Lung (tissue), 12 donors: ENCODE measurements around the gene YTHDF1. TPM values are rescaled to one million over a fixed set of nuclear protein-coding genes. Genes with fewer than 3 reads are reported as not detected.

ENCODE experiments used
- ATAC-seq: fragments of 200-7000 bp; cut with Tn5 transposase; one replicate; pipeline ENCODE4 v1.9.1; 2020; ENCODE audit warnings: moderate number of reproducible peaks; ENCODE audit not compliant: insufficient read depth, low FRiP score
- DNase-seq, 3 donors: peaks; one replicate each; pipeline ENCODE4 v3.0.0-alpha.2; 2013 to 2017
- H3K27ac ChIP-seq, 2 donors: one replicate each; pipeline ENCODE4 v1.5.1; 2013; ENCODE audit warnings: mild to moderate bottlenecking in 2 of 2, moderate library complexity in 2 of 2, control low read depth in 1 of 2, inconsistent platforms in 1 of 2, low read depth in 1 of 2, low read length in 1 of 2
- H3K27me3 ChIP-seq, 3 donors: one replicate each; pipeline ENCODE4 v1.5.1; 2013; ENCODE audit warnings: low read length in 2 of 3; ENCODE audit not compliant: control insufficient read depth in 3 of 3, insufficient read depth in 3 of 3
- H3K36me3 ChIP-seq, 4 donors: one replicate each; pipeline ENCODE4 v1.5.1; 2013; ENCODE audit warnings: low read length in 4 of 4, mild to moderate bottlenecking in 1 of 4, moderate library complexity in 1 of 4; ENCODE audit not compliant: control insufficient read depth in 4 of 4, insufficient read depth in 4 of 4
- H3K4me1 ChIP-seq, 5 donors: one replicate each; pipeline ENCODE4 v1.5.1; 2013; ENCODE audit warnings: low read length in 5 of 5, mild to moderate bottlenecking in 2 of 5, moderate library complexity in 1 of 5; ENCODE audit not compliant: control insufficient read depth in 5 of 5, insufficient read depth in 5 of 5
- H3K4me3 ChIP-seq: one replicate; pipeline ENCODE4 v1.5.1; 2013; ENCODE audit warnings: mild to moderate bottlenecking, control low read depth, moderate library complexity
- H3K9ac ChIP-seq, 2 donors: one replicate each; pipeline ENCODE4 v1.5.1; 2013; ENCODE audit warnings: low read length in 2 of 2, control low read depth in 1 of 2; ENCODE audit not compliant: insufficient read depth in 1 of 2
- H3K9me3 ChIP-seq, 4 donors: one replicate each; pipeline ENCODE4 v1.5.1; 2013; ENCODE audit warnings: low read length in 3 of 4, mild to moderate bottlenecking in 1 of 4, moderate library complexity in 1 of 4; ENCODE audit not compliant: control insufficient read depth in 4 of 4, insufficient read depth in 3 of 4
- WGBS, 2 donors: extraction: QIAGEN DNeasy Blood & Tissue Kit; methylation state at CpG; one replicate each; pipeline ENCODE4 v1.1.7; 2013; 5-methylcytosine and 5-hydroxymethylcytosine counted together
- polyA plus RNA-seq, 2 donors: library from polyadenylated mRNA; stranded (reverse); fragments of 200-250 nt; gene quantifications; one replicate each; pipeline ENCODE4 v1.2.1, GENCODE V29; 2013
- total RNA-seq, 2 donors: library from RNA; depleted of rRNA in 1 of 2; stranded (reverse); fragments of >200 nt in 1 of 2; gene quantifications; one replicate each; pipeline ENCODE4 v1.2.1, GENCODE V29; 2014 to 2021
- TF ChIP-seq, protein P1 (sequence below): IDR thresholded peaks from 2 replicates; pipeline ENCODE4 v1.5.1; 2012; ENCODE audit warnings: mild to moderate bottlenecking; ENCODE audit errors: control extremely low read depth, extremely low read depth
- donor health status: control.
- donor health status: control.
- donor health status: Bipolar disorder and iron deficiency.
- donor health status: healthy.
- donor health status: DM: yes; HTN: yes; CAD: no.

The YTHDF1 gene
- total and polyA plus RNA-seq, 4 donors, result 21.9 to 33.8 (median 24.1) TPM

DNA sequence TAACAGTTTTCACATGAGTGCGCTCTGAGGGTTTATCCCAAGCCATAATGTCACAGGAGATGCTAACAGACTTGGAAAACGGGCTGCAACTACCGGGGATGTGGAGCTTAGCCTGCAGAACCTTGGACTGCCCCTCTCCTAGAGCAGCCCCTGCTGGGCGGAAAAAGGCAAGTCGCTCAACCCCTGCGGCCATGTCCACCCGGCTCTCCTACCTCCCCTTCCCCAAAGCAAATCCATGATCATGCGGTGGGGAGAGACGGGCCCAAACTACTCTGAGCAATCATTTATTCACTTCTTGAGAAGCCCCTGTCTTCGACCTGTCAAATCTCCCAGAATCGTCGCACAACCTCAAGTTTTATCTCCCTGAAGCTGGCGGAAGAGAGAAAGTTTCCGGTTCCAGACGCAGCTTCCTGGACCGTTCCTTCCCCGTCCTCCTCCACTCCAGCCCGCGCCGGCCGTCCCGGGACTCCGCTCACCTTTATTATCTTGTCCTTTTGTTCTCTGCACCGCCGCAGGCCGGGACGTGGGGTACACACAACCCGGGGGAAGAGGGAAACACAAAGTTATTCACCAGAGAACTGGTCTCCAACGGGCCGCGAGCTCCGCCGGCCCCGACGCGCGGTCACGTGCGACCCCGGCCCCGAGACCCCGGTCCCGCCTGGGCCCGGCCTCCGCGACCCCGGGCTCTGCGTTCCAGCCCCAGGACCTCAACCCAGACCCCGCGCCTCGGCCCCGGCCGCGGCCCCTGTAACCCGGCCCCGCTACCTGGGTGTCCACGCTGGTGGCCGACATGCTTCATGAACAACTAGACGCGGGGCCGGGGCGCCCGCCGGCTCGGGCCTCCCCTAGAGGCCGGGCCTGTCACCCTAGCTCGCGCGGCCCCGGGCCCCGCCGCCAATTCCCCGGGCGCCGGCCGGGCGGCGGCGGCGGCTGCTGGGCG, 560 bp downstream of the YTHDF1 start:
- ATAC-seq (no peak), DNase-seq (peak in 1 of 3 donors; percentile 38)
- Histone ChIP-seq H3K9me3 (no peaks in the 10 kb centered on the region), H3K4me1 (peaks cover 5 to 18% (median 7%) of the 10 kb centered on the region in 5 donors), H3K27ac (peak overlapping the region; percentile 73 to 80), H3K9ac (peak overlapping the region; percentile 26 to 67), H3K27me3 (peaks cover 0 to 2% (median 0%) of the 10 kb centered on the region in 3 donors), H3K36me3 (peaks cover 7 to 34% (median 20%) of the 10 kb centered on the region in 4 donors), H3K4me3 (peak overlapping the region; percentile 93)
- TF ChIP-seq, protein P1, sequence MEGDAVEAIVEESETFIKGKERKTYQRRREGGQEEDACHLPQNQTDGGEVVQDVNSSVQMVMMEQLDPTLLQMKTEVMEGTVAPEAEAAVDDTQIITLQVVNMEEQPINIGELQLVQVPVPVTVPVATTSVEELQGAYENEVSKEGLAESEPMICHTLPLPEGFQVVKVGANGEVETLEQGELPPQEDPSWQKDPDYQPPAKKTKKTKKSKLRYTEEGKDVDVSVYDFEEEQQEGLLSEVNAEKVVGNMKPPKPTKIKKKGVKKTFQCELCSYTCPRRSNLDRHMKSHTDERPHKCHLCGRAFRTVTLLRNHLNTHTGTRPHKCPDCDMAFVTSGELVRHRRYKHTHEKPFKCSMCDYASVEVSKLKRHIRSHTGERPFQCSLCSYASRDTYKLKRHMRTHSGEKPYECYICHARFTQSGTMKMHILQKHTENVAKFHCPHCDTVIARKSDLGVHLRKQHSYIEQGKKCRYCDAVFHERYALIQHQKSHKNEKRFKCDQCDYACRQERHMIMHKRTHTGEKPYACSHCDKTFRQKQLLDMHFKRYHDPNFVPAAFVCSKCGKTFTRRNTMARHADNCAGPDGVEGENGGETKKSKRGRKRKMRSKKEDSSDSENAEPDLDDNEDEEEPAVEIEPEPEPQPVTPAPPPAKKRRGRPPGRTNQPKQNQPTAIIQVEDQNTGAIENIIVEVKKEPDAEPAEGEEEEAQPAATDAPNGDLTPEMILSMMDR, result no peak
- 2% methylated on average over 81 of the region's 81 CpGs for WGBS, 2 donors

DNA sequence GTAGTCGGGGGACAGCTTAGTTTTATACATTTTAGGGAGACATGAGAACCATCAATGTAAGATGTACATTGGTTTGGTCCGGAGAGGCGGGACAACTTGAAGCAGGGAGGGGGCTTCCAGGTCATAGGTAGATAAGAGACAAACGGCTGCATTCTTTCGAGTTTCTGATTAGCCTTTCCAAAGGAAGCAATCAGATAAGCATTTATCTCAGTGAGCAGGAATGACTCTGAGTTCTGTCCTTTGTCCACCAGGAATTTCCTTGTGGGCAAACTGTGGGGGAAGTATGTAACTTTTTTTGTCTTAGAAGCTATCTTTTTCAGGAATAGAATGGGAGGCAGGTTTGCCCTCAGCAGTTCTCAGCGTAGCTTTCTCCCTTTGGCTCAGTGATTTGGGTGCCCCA, 1.4 kb downstream of the YTHDF1 start:
- WGBS, 2 donors, result 67 to 74% methylated on average over 6 of the region's 6 CpGs
- H3K9ac ChIP-seq, result no peak overlapping the region

DNA sequence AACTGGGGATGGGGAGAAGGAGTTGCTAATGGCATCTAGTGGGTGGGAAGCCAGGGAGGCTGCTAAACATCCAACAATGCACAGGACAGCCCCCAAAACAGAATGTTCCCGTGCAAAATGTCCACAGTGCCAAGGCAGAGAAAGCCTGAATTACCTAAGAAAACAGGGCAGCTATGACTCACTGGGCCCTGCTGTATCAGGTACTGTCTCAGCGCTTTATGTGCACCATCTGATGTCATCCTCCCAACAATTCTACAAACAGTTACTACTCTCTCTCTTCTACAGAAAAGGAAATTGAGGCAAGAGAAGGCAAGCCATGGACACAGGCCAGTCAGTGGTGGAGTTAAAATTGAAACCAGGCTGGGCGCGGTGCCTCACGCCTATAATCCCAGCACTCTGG, 3.1 kb downstream of the YTHDF1 start:
- Histone ChIP-seq H3K9ac (no peak overlapping the region), H3K27me3 (no peaks in the 10 kb centered on the region), H3K27ac (no peak overlapping the region), H3K9me3 (no peaks in the 10 kb centered on the region), H3K4me3 (no peak overlapping the region), H3K36me3 (peaks cover 13 to 41% (median 30%) of the 10 kb centered on the region in 4 donors), H3K4me1 (peaks cover 5 to 18% (median 7%) of the 10 kb centered on the region in 5 donors)
- WGBS, 2 donors, result 91% methylated on average over 5 of the region's 5 CpGs
- DNase-seq, result no peak
- TF ChIP-seq, protein P1, result no peak
- ATAC-seq, result no peak

More for the DNA sequence above, 1.4 kb downstream of the YTHDF1 start:
- DNase-seq (no peak), ATAC-seq (no peak)
- H3K4me3 ChIP-seq, result no peak overlapping the region
- no peaks in the 10 kb centered on the region for H3K9me3 ChIP-seq
- H3K27ac ChIP-seq, result no peak overlapping the region
- H3K36me3 ChIP-seq, result peaks cover 7 to 41% (median 23%) of the 10 kb centered on the region in 4 donors
- peaks cover 5 to 18% (median 7%) of the 10 kb centered on the region in 5 donors for H3K4me1 ChIP-seq
- TF ChIP-seq, protein P1, result no peak
- no peaks in the 10 kb centered on the region for H3K27me3 ChIP-seq
